ENCODE results near the gene CHCHD3. TPM values are rescaled to one million over a fixed set of nuclear protein-coding genes. Genes with fewer than 3 reads are reported as not detected.

The CHCHD3 gene
- total RNA-seq, 1 experiment from 2014 or later: 100 TPM

GRCh38 chr7:132855901-132856300, 226.0 kb downstream of the CHCHD3 start:
- Histone ChIP-seq H3K27ac (no peak overlapping the region), H3K4me1 (replicated peaks; ENCODE audit: insufficient read depth) (no peaks in the 10 kb centered on the region), H3K4me2 (no peak overlapping the region), H3K36me3 (ENCODE audit: low read depth) (no peaks in the 10 kb centered on the region), H3K79me2 (ENCODE audit: low read depth) (no peaks in the 10 kb centered on the region), H2AFZ (no peak overlapping the region), H3K9me3 (ENCODE audit: insufficient read depth, low read depth) (no peaks in the 10 kb centered on the region), H4K20me1 (ENCODE audit: insufficient read depth) (no peaks in the 10 kb centered on the region), H3K4me3 (no peak overlapping the region), H3K9me2 (ENCODE audit: insufficient read depth) (no peaks in the 10 kb centered on the region), H3F3A (ENCODE audit: insufficient read depth, low read depth) (no peaks in the 10 kb centered on the region), H3K27me3 (ENCODE audit: insufficient read depth, low read depth) (no peaks in the 10 kb centered on the region)
- ChIA-PET POLR2A (ENCODE audit: unreplicated experiment) (no interaction called here), CTCF (no interaction called here)
- DNase-seq: no peak
- intact Hi-C loops (cut with micrococcal nuclease; ENCODE audit: unreplicated experiment): no loop called here
- BruUV-seq (replicated peaks): no TSS peak
- TF ChIP-seq CTCF (conservative IDR thresholded peaks at IDR 0.05) (no peak), EZH2 (IDR thresholded peaks at IDR 0.05; ENCODE audit: low read depth) (no peak)

DNA sequence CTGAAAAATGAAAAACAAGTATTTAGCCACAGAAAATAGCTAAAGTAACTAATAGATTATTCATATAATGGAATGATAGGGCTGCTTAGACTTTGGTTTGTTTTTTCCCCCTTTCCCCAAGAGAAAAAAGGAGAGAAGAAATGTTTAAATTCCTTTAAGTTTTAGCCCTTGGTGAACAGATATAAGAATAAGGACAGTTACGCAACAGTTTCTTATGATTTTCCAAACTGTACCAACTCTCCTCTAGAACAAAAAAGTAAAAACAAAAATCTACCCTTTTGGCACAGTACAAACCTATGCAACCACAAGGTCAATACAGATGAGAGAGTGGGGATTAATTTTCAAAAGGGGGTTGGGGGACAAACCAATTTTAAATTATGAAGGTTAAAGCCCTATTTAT, 227.7 kb downstream of the CHCHD3 start:
- no peaks in the 10 kb centered on the region for H3F3A ChIP-seq (ENCODE audit: insufficient read depth, low read depth)
- BruUV-seq (replicated peaks): no TSS peak
- H3K4me1 ChIP-seq (replicated peaks; ENCODE audit: insufficient read depth): no peaks in the 10 kb centered on the region
- intact Hi-C loops (cut with micrococcal nuclease; ENCODE audit: unreplicated experiment): no loop called here
- H3K9me2 ChIP-seq (ENCODE audit: insufficient read depth): no peaks in the 10 kb centered on the region
- ChIA-PET CTCF (no interaction called here), POLR2A (ENCODE audit: unreplicated experiment) (interaction anchor here (0.7 kb wide), 1 partner anchor 232 kb away, joined by 3 read pairs; no protein-coding TSS in a partner anchor)
- H3K27me3 ChIP-seq (ENCODE audit: insufficient read depth, low read depth): no peaks in the 10 kb centered on the region
- no peak for DNase-seq
- H3K79me2 ChIP-seq (ENCODE audit: low read depth): no peaks in the 10 kb centered on the region
- no peak overlapping the region for H3K4me2 ChIP-seq
- no peak overlapping the region for H3K4me3 ChIP-seq
- no peaks in the 10 kb centered on the region for H4K20me1 ChIP-seq (ENCODE audit: insufficient read depth)
- H2AFZ ChIP-seq: no peak overlapping the region
- H3K27ac ChIP-seq: no peak overlapping the region
- TF ChIP-seq EZH2 (IDR thresholded peaks at IDR 0.05; ENCODE audit: low read depth): no peak
- TF ChIP-seq CTCF (conservative IDR thresholded peaks at IDR 0.05): no peak
- no peaks in the 10 kb centered on the region for H3K9me3 ChIP-seq (ENCODE audit: insufficient read depth, low read depth)
- no peaks in the 10 kb centered on the region for H3K36me3 ChIP-seq (ENCODE audit: low read depth)

DNA sequence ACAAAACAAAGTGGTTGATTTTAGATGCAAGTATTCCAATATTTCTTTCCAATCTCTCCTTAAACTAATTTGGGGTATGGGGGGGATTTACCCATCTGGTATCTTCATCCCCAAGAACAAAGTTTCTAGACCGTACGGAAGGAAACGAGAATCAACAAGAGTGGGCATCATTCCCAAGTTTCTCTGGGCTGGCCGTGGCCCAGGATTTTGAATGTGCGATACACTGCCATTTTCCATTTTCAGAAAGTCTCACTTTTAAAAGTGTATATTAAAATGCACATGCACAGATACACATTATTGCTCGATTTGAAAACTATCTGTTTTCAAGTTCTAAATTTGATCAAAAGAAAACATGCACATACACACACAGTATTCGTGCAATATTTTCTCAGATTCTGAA, 234.5 kb downstream of the CHCHD3 start:
- no peaks in the 10 kb centered on the region for H4K20me1 ChIP-seq (ENCODE audit: insufficient read depth)
- H3K27me3 ChIP-seq (ENCODE audit: insufficient read depth, low read depth): no peaks in the 10 kb centered on the region
- H3F3A ChIP-seq (ENCODE audit: insufficient read depth, low read depth): no peaks in the 10 kb centered on the region
- H3K9me3 ChIP-seq (ENCODE audit: insufficient read depth, low read depth): no peaks in the 10 kb centered on the region
- no TSS peak for BruUV-seq (replicated peaks)
- DNase-seq: no peak
- intact Hi-C loops (cut with micrococcal nuclease; ENCODE audit: unreplicated experiment): no loop called here
- no peaks in the 10 kb centered on the region for H3K4me1 ChIP-seq (replicated peaks; ENCODE audit: insufficient read depth)
- H3K27ac ChIP-seq: no peak overlapping the region
- no peak overlapping the region for H3K4me3 ChIP-seq
- no peaks in the 10 kb centered on the region for H3K79me2 ChIP-seq (ENCODE audit: low read depth)
- no peaks in the 10 kb centered on the region for H3K36me3 ChIP-seq (ENCODE audit: low read depth)
- no peak overlapping the region for H3K4me2 ChIP-seq
- no peak for TF ChIP-seq CTCF (conservative IDR thresholded peaks at IDR 0.05)
- TF ChIP-seq EZH2 (IDR thresholded peaks at IDR 0.05; ENCODE audit: low read depth): no peak
- POLR2A ChIA-PET (ENCODE audit: unreplicated experiment): interaction anchor here (0.6 kb wide), 1 partner anchor 157 kb away, joined by 5 read pairs; no protein-coding TSS in a partner anchor
- CTCF ChIA-PET: no interaction called here
- H2AFZ ChIP-seq: no peak overlapping the region
- H3K9me2 ChIP-seq (ENCODE audit: insufficient read depth): no peaks in the 10 kb centered on the region

Data from PC-9 (cell line).